GM12872 (cell line): ENCODE data around the gene MGMT.

ENCODE experiments used
- CTCF ChIP-seq: IDR thresholded peaks from 3 replicates; pipeline ENCODE4 v1.5.1; 2011; ENCODE audit warnings: low read depth, mild to moderate bottlenecking, low read length, moderate library complexity; ENCODE audit not compliant: insufficient read depth

The MGMT gene

GRCh38 chr10:129719889-129720590 lies 253.0 kb downstream of the MGMT start:
- TF ChIP-seq CTCF, result no peak

DNA sequence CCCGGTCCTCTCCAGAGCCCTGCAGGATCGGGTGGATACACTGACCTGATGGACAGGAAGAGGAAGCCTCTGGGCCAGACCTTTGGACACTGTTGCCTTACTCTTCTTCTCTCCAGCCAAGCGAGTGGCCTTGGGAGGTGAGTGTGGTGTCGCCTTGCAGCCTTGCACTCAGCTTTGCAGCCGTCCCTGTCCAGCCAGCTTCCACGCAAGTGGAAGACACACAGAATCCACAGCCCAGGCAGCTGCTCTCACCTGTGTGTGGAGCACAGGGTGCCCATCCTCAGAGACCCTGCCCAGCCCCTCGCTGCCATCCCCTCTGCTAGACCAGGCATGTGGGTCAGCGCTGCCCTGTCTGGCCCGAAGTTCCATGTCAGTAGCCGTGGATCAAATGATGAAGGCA lies 258.0 kb downstream of the MGMT start:
- TF ChIP-seq CTCF, result no peak

DNA sequence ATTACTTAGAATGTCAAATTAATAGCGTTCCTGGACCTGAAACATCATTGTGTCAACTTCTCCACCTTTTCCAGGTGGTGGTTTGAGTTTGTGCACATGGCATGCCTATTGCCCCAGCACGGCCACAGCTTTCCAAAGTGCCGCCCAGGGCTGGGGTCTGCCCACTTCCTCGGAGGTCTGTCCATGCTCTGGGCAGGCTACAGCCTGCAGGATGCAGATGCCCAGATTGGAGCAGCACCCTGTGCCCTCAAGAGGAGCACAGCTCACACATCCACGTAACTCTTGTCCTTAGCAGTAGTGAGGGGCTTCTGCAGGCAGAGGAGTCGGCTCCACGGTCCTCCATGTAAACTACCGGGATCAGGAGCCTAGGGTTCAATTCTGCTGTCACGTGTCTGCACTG lies 258.4 kb downstream of the MGMT start:
- TF ChIP-seq CTCF, result no peak

- no peak for TF ChIP-seq CTCF
These were observed 259.0 kb downstream of the MGMT start for GRCh38 chr10:129725890-129726631.

DNA sequence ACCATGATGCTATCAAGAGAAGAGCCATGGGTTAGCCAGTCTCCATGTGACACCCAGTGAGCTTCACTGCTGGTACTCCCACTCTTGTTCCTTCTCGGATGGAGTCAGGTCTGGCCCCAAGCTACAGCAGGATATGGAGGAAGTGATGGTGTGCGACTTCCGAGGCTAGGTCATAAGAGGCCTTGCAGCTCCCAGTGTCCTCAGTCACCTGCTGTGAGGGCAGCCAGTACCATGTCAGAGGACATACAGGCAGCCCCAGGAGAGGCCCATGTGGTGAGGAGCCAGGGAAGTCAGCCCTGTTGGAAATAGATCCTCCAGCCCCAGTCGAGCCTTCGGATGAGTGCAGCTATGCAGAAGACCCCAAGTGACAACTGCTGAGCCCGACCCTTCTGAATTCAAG lies 260.0 kb downstream of the MGMT start:
- TF ChIP-seq CTCF, result no peak

DNA sequence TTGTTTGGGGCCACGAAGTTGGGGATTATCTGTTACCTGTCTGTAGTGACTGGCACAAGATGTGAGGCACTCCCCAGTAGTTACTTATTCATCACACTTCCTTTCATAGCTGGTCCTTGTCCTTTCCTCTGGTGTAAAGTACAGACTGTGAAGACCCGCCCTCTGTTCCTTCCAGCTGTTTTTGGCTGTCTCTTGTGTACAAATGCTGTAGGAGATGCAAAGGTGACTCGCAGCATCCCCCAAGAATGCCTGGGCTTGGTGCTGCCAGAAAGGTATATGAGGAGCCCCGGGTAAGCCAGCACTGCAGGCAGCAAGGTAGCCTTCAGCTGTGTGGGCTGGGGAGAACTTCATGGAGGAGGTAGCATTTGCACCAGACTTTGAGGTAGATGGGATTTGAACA lies 260.5 kb downstream of the MGMT start:
- no peak for TF ChIP-seq CTCF

DNA sequence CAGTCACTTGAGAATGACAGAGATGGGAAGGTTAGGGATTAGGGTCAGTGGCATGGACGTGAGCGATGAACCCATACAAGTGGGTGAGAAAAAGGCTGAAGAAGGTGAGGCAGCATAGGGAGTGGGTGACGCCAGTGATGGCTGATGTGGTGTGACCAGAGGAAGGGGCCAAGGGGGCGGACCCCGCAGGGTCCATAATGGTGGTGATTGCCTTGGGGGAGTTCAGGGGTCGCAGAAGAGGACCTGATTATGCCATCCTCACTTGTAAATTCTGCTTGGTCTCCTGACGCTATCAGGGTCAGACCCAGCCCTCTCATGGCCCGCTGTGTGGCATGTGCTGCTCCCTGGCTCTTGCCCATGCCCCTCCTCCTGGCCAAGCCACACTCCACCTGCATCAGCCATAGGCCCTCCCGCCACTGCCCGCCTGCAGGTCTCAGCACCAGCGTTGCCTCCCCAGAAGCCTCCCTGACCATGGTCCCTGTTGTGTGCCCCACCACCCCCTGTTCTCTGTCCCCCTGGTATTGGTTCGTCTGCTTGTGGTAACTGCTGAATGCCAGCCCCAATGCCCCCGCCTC lies 261.3 kb downstream of the MGMT start:
- no peak for TF ChIP-seq CTCF
